ENCODE results near the gene PCDH15. TPM values are rescaled to one million over a fixed set of nuclear protein-coding genes. Genes with fewer than 3 reads are reported as not detected.

Gene PCDH15
- total and polyA plus RNA-seq, 9 donors, result 0.10 to 1.2 (median 0.49) TPM

DNA sequence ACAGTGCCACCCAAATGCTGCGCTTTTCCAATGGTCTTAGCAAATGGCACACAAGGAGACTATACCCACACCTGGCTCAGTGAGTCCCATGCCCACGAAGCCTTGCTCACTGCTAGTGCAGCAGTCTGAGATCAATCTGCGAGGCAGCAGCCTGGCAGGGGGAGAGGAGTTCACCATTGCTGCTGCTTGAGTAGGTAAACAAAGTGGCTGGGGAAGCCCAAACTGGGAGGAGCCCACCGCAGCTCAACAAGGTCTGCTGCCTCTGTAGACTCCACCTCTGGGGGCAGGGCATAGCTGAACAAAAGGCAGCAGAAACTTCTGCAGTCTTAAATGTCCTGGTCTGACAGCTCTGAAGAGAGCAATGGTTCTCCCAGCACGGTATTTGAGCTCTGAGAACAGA is 891.2 kb downstream of the PCDH15 start:
- WGBS (ENCODE audit: insufficient coverage), result 79% methylated on average over 3 of the region's 5 CpGs
- H3K4me3 ChIP-seq (ENCODE audit: low read length), result no peak overlapping the region
- H3K4me1 ChIP-seq (ENCODE audit: control insufficient read depth, insufficient read depth, low read length), result no peaks in the 10 kb centered on the region
- H3K9me3 ChIP-seq (replicated peaks; ENCODE audit: control insufficient read depth, low read depth, low read length), result no peaks in the 10 kb centered on the region
- H3K36me3 ChIP-seq (ENCODE audit: control insufficient read depth, insufficient read depth, low read length), result no peaks in the 10 kb centered on the region
- no peak overlapping the region for H3K27ac ChIP-seq (ENCODE audit: low read length)
- no peaks in the 10 kb centered on the region for H3K27me3 ChIP-seq (ENCODE audit: control insufficient read depth, insufficient read depth, low read length)
- no peak for DNase-seq

DNA sequence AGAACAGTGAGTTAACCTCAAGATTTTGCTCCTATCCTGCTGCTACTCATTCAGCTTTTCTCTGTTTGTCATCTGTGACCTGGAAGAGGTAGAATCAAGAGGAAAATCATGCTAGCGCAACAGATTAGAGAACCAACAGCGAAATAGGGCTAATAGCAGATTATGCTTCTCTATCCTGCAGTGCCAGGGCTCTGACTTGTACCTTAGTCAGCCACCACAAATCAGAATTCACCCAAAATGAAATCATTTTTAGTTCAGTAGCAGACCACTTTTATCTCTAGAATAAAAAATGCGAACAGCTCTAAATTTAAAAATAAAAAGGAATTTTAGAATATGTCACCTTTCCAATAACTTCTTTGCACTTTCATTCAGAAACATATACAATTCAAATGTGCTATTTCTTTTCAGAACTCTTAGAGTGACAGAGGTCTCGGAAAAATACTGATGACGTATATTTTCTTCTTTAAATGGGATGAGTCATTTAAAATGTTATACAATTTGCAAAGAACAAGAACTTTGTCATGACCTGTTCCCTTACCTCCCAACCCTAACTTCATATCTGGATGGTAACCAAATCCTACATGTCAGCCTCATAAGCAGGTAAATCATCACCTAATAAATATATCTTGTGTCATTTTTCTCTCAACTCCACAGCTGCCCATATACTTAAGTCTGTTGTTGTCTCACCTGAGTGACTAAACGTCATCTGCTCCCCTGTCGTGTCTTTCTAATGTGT is 896.4 kb downstream of the PCDH15 start:
- H3K27ac ChIP-seq (ENCODE audit: low read length), result no peak overlapping the region
- H3K27me3 ChIP-seq (ENCODE audit: control insufficient read depth, insufficient read depth, low read length), result no peaks in the 10 kb centered on the region
- H3K4me3 ChIP-seq (ENCODE audit: low read length), result no peak overlapping the region
- no peaks in the 10 kb centered on the region for H3K4me1 ChIP-seq (ENCODE audit: control insufficient read depth, insufficient read depth, low read length)
- 50% methylated on average over 1 of the region's 7 CpGs for WGBS (ENCODE audit: insufficient coverage)
- H3K36me3 ChIP-seq (ENCODE audit: control insufficient read depth, insufficient read depth, low read length), result no peaks in the 10 kb centered on the region
- H3K9me3 ChIP-seq (replicated peaks; ENCODE audit: control insufficient read depth, low read depth, low read length), result no peaks in the 10 kb centered on the region
- no peak for DNase-seq

- Histone ChIP-seq H3K27ac (ENCODE audit: low read length) (no peak overlapping the region), H3K27me3 (ENCODE audit: control insufficient read depth, insufficient read depth, low read length) (no peaks in the 10 kb centered on the region), H3K36me3 (ENCODE audit: control insufficient read depth, insufficient read depth, low read length) (no peaks in the 10 kb centered on the region), H3K9me3 (replicated peaks; ENCODE audit: control insufficient read depth, low read depth, low read length) (no peaks in the 10 kb centered on the region), H3K4me3 (ENCODE audit: low read length) (no peak overlapping the region), H3K4me1 (ENCODE audit: control insufficient read depth, insufficient read depth, low read length) (no peaks in the 10 kb centered on the region)
- WGBS (ENCODE audit: insufficient coverage), result no CpG with 5 or more reads among the region's 1 CpG
- DNase-seq, result no peak
Observed at GRCh38 chr10:53903756-53904155, 897.3 kb downstream of the PCDH15 start.

- H3K4me3 ChIP-seq (ENCODE audit: low read length), result no peak overlapping the region
- no peaks in the 10 kb centered on the region for H3K4me1 ChIP-seq (ENCODE audit: control insufficient read depth, insufficient read depth, low read length)
- no peaks in the 10 kb centered on the region for H3K9me3 ChIP-seq (replicated peaks; ENCODE audit: control insufficient read depth, low read depth, low read length)
- DNase-seq, result peak; percentile 23
- H3K27me3 ChIP-seq (ENCODE audit: control insufficient read depth, insufficient read depth, low read length), result no peaks in the 10 kb centered on the region
- WGBS (ENCODE audit: insufficient coverage), result 25% methylated on average over 2 of the region's 5 CpGs
- no peak overlapping the region for H3K27ac ChIP-seq (ENCODE audit: low read length)
- H3K36me3 ChIP-seq (ENCODE audit: control insufficient read depth, insufficient read depth, low read length), result no peaks in the 10 kb centered on the region
Observed at GRCh38 chr10:53899463-53900160, 901.4 kb downstream of the PCDH15 start.

- 14% methylated on average over 1 of the region's 1 CpG for WGBS (ENCODE audit: insufficient coverage)
- Histone ChIP-seq H3K36me3 (ENCODE audit: control insufficient read depth, insufficient read depth, low read length) (no peaks in the 10 kb centered on the region), H3K9me3 (replicated peaks; ENCODE audit: control insufficient read depth, low read depth, low read length) (no peaks in the 10 kb centered on the region), H3K4me3 (ENCODE audit: low read length) (no peak overlapping the region), H3K27me3 (ENCODE audit: control insufficient read depth, insufficient read depth, low read length) (no peaks in the 10 kb centered on the region), H3K27ac (ENCODE audit: low read length) (no peak overlapping the region), H3K4me1 (ENCODE audit: control insufficient read depth, insufficient read depth, low read length) (no peaks in the 10 kb centered on the region)
- DNase-seq, result no peak
Observed at GRCh38 chr10:53898532-53898931, 902.5 kb downstream of the PCDH15 start.

DNA sequence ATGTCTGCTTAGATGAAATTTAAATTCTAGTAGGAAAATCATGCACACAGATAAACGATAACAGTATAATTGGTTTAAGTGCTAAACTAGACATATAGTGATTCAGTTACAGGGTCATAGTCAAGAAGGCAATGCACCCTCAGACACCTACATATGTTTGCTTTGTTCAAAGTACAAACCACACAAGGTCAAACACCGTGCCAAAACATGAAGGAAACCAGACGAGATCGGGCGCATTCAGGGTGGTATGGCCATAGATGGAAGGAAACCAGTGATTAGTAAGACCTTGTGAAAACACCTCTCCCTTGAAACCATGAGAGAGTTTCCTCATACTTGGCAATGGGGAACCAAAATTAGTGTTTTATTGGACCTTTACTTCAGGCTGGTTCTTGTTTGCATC is 906.9 kb downstream of the PCDH15 start:
- Histone ChIP-seq H3K4me3 (ENCODE audit: low read length) (no peak overlapping the region), H3K36me3 (ENCODE audit: control insufficient read depth, insufficient read depth, low read length) (no peaks in the 10 kb centered on the region), H3K27ac (ENCODE audit: low read length) (no peak overlapping the region), H3K9me3 (replicated peaks; ENCODE audit: control insufficient read depth, low read depth, low read length) (no peaks in the 10 kb centered on the region), H3K27me3 (ENCODE audit: control insufficient read depth, insufficient read depth, low read length) (no peaks in the 10 kb centered on the region), H3K4me1 (ENCODE audit: control insufficient read depth, insufficient read depth, low read length) (no peaks in the 10 kb centered on the region)
- WGBS (ENCODE audit: insufficient coverage), result no CpG with 5 or more reads among the region's 5 CpGs
- DNase-seq, result no peak

DNA sequence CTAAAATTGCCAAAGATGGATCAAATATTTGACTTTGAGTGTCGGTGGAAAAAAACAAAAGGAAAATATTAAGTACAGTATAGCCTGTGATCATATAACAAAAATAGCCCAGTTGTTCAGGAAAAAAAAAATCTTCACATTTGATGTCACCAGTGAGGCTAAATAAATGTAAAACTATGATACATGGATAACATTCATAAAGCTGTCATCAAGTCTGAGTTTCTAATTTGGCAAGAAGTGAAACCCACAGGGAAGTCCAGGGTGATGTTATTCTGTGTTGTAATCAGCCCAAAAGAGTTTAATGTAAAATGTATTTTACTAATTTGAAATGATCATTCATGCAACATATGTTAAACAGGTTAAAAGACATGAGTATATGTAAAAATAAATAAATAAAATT is 908.0 kb downstream of the PCDH15 start:
- H3K9me3 ChIP-seq (replicated peaks; ENCODE audit: control insufficient read depth, low read depth, low read length), result no peaks in the 10 kb centered on the region
- no peaks in the 10 kb centered on the region for H3K27me3 ChIP-seq (ENCODE audit: control insufficient read depth, insufficient read depth, low read length)
- H3K27ac ChIP-seq (ENCODE audit: low read length), result no peak overlapping the region
- no peak for DNase-seq
- no peaks in the 10 kb centered on the region for H3K36me3 ChIP-seq (ENCODE audit: control insufficient read depth, insufficient read depth, low read length)
- H3K4me3 ChIP-seq (ENCODE audit: low read length), result no peak overlapping the region
- H3K4me1 ChIP-seq (ENCODE audit: control insufficient read depth, insufficient read depth, low read length), result no peaks in the 10 kb centered on the region
- WGBS (ENCODE audit: insufficient coverage), result no CpG with 5 or more reads among the region's 1 CpG

- Histone ChIP-seq H3K27me3 (ENCODE audit: control insufficient read depth, insufficient read depth, low read length) (no peaks in the 10 kb centered on the region), H3K4me3 (ENCODE audit: low read length) (no peak overlapping the region), H3K9me3 (replicated peaks; ENCODE audit: control insufficient read depth, low read depth, low read length) (no peaks in the 10 kb centered on the region), H3K4me1 (ENCODE audit: control insufficient read depth, insufficient read depth, low read length) (no peaks in the 10 kb centered on the region), H3K27ac (ENCODE audit: low read length) (no peak overlapping the region), H3K36me3 (ENCODE audit: control insufficient read depth, insufficient read depth, low read length) (no peaks in the 10 kb centered on the region)
- no peak for DNase-seq
- 80% methylated on average over 1 of the region's 9 CpGs for WGBS (ENCODE audit: insufficient coverage)
Observed at GRCh38 chr10:53886325-53887300, 914.4 kb downstream of the PCDH15 start.

GRCh38 chr10:53864846-53865245 is 936.2 kb downstream of the PCDH15 start:
- WGBS (ENCODE audit: insufficient coverage), result no CpG with 5 or more reads among the region's 4 CpGs
- H3K27me3 ChIP-seq (ENCODE audit: control insufficient read depth, insufficient read depth, low read length), result no peaks in the 10 kb centered on the region
- no peak for DNase-seq
- no peaks in the 10 kb centered on the region for H3K4me1 ChIP-seq (ENCODE audit: control insufficient read depth, insufficient read depth, low read length)
- no peaks in the 10 kb centered on the region for H3K36me3 ChIP-seq (ENCODE audit: control insufficient read depth, insufficient read depth, low read length)
- no peaks in the 10 kb centered on the region for H3K9me3 ChIP-seq (replicated peaks; ENCODE audit: control insufficient read depth, low read depth, low read length)
- H3K27ac ChIP-seq (ENCODE audit: low read length), result no peak overlapping the region
- H3K4me3 ChIP-seq (ENCODE audit: low read length), result no peak overlapping the region
